ENCODE measurements around the gene HIRA. TPM values are rescaled to one million over a fixed set of nuclear protein-coding genes. Genes with fewer than 3 reads are reported as not detected.

Gene HIRA
- total RNA-seq, 1 donor from 2014 or later, result 36.2 TPM

DNA sequence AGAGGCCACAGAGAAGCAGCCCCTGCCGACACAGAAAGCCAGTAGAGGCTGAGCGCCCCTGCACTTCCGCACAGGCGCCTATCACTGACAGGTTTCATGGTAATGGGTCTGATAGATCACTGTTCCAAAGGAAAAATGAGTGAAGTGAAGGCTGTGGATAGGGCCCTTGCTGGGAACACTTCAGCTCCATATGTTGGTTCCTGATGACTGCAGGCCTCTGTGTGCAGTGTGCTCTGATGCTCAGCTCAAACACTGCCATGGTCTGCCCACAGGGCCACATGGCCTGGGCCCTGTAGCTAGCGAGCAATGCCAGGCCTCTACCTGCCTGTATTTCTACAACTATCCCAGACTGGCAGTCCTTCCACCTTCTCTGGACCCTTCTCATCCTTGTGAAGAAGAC lies 77.3 kb downstream of the HIRA start:
- Histone ChIP-seq H3K9me3 (no peaks in the 10 kb centered on the region), H3K36me3 (peaks cover 66 to 100% of the 10 kb centered on the region in 2 donors), H3K4me1 (no peaks in the 10 kb centered on the region), H3K27ac (no peak overlapping the region), H3K27me3 (no peaks in the 10 kb centered on the region), H3K4me3 (no peak overlapping the region)
- intact Hi-C loops (cut with DNase I), result no loop called here
- TF ChIP-seq, protein P1, sequence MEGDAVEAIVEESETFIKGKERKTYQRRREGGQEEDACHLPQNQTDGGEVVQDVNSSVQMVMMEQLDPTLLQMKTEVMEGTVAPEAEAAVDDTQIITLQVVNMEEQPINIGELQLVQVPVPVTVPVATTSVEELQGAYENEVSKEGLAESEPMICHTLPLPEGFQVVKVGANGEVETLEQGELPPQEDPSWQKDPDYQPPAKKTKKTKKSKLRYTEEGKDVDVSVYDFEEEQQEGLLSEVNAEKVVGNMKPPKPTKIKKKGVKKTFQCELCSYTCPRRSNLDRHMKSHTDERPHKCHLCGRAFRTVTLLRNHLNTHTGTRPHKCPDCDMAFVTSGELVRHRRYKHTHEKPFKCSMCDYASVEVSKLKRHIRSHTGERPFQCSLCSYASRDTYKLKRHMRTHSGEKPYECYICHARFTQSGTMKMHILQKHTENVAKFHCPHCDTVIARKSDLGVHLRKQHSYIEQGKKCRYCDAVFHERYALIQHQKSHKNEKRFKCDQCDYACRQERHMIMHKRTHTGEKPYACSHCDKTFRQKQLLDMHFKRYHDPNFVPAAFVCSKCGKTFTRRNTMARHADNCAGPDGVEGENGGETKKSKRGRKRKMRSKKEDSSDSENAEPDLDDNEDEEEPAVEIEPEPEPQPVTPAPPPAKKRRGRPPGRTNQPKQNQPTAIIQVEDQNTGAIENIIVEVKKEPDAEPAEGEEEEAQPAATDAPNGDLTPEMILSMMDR (IDR thresholded peaks at IDR 0.05), result no peak
- no peak for DNase-seq (ENCODE audit: low spot score in 2 of 2)

- H3K4me3 ChIP-seq, result no peak overlapping the region
- H3K36me3 ChIP-seq, result peaks cover 66 to 96% of the 10 kb centered on the region in 2 donors
- TF ChIP-seq, protein P1 (IDR thresholded peaks at IDR 0.05), result no peak
- intact Hi-C loops (cut with DNase I), result no loop called here
- peak in 1 of 2 donors; percentile 59 for DNase-seq (ENCODE audit: low spot score in 2 of 2)
- H3K9me3 ChIP-seq, result no peaks in the 10 kb centered on the region
- H3K27ac ChIP-seq, result no peak overlapping the region
- no peaks in the 10 kb centered on the region for H3K27me3 ChIP-seq
- no peaks in the 10 kb centered on the region for H3K4me1 ChIP-seq
Measured at GRCh38 chr22:19353363-19354131, 78.0 kb downstream of the HIRA start.

DNA sequence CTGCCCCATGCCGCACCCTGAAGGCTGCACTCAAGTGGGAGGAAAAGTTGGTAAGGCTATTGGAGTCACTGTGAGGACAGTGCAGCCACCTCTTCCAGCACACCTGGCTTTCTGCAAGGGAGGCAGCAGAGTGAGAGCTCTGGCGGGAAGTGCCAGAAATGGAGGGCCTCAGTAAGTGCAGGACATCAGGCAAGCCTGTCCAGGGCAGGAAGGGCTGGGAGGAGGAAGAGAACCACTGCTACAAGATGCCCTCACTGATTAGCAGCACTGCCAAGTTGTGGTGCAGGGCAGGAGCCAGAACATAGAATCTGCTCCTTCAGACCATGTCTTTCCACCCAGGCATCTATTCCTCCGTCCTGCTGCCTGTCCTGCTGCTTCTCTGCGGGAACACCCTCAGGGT lies 78.8 kb downstream of the HIRA start:
- no peaks in the 10 kb centered on the region for H3K27me3 ChIP-seq
- H3K4me1 ChIP-seq, result no peaks in the 10 kb centered on the region
- peak in 1 of 2 donors; percentile 45 for DNase-seq (ENCODE audit: low spot score in 2 of 2)
- no peak overlapping the region for H3K27ac ChIP-seq
- peaks cover 68 to 93% of the 10 kb centered on the region in 2 donors for H3K36me3 ChIP-seq
- H3K4me3 ChIP-seq, result no peak overlapping the region
- TF ChIP-seq, protein P1 (IDR thresholded peaks at IDR 0.05), result no peak
- intact Hi-C loops (cut with DNase I), result no loop called here
- no peaks in the 10 kb centered on the region for H3K9me3 ChIP-seq

- H3K27me3 ChIP-seq, result no peaks in the 10 kb centered on the region
- H3K9me3 ChIP-seq, result no peaks in the 10 kb centered on the region
- DNase-seq (ENCODE audit: low spot score in 2 of 2), result no peak
- peaks cover 65 to 92% of the 10 kb centered on the region in 2 donors for H3K36me3 ChIP-seq
- H3K4me3 ChIP-seq, result no peak overlapping the region
- no peaks in the 10 kb centered on the region for H3K4me1 ChIP-seq
- intact Hi-C loops (cut with DNase I), result no loop called here
- TF ChIP-seq, protein P1 (IDR thresholded peaks at IDR 0.05), result no peak
- no peak overlapping the region for H3K27ac ChIP-seq
Measured at GRCh38 chr22:19352217-19352616, 79.3 kb downstream of the HIRA start.

GRCh38 chr22:19351604-19352003 lies 79.9 kb downstream of the HIRA start:
- Histone ChIP-seq H3K4me3 (no peak overlapping the region), H3K27ac (no peak overlapping the region), H3K36me3 (peaks cover 59 to 88% of the 10 kb centered on the region in 2 donors), H3K4me1 (no peaks in the 10 kb centered on the region), H3K27me3 (no peaks in the 10 kb centered on the region), H3K9me3 (no peaks in the 10 kb centered on the region)
- no peak for DNase-seq (ENCODE audit: low spot score in 2 of 2)
- TF ChIP-seq, protein P1 (IDR thresholded peaks at IDR 0.05), result no peak
- intact Hi-C loops (cut with DNase I), result no loop called here

All from ascending aorta (tissue), 2 donors.